Astrocyte (in vitro differentiated cells and primary cell): ENCODE data around the gene B4GALT5.

ENCODE experiments used
- CTCF ChIP-seq: IDR thresholded peaks from 2 replicates; pipeline ENCODE4 v1.5.1; 2011; ENCODE audit warnings: low read depth, mild to moderate bottlenecking, inconsistent platforms, low read length, moderate library complexity; ENCODE audit not compliant: insufficient read depth
- EZH2 ChIP-seq: IDR thresholded peaks from 2 replicates; pipeline ENCODE4 v1.6.1; 2012; ENCODE audit warnings: mild to moderate bottlenecking, low read length, inconsistent platforms; ENCODE audit not compliant: insufficient read depth

- no peak for TF ChIP-seq CTCF
- no peak for TF ChIP-seq EZH2
These were observed 39.0 kb downstream of the B4GALT5 start for GRCh38 chr20:49674383-49675352.
